Mesodermal cell (in vitro differentiated cells): Measurements from ENCODE around the gene LRRN4.
"Not testable (repeated sequence)": the region's sequence is repeated elsewhere in the genome, so short reads cannot be mapped to it uniquely, and the experiment has no call there.

Experiments used
- H3K27ac ChIP-seq: 2 replicates; pipeline ENCODE4 v1.7.0; 2013; ENCODE audit warnings: mild to moderate bottlenecking, low read depth, low read length, moderate library complexity; ENCODE audit not compliant: severe bottlenecking
- H3K36me3 ChIP-seq: 2 replicates; pipeline ENCODE4 v1.7.1; 2013; ENCODE audit warnings: mild to moderate bottlenecking, low read length, moderate library complexity; ENCODE audit not compliant: control insufficient read depth, insufficient read depth
- H3K4me1 ChIP-seq: one replicate; pipeline ENCODE4 v1.7.1; 2013; ENCODE audit warnings: mild to moderate bottlenecking, low read length; ENCODE audit not compliant: insufficient read depth, control insufficient read depth, poor library complexity, severe bottlenecking
- H3K4me3 ChIP-seq: 2 replicates; pipeline ENCODE4 v1.7.0; 2013; ENCODE audit warnings: low read length, control low read depth, mild to moderate bottlenecking; ENCODE audit not compliant: insufficient read depth, poor library complexity, severe bottlenecking; ENCODE audit errors: extremely low read depth
- H3K9me3 ChIP-seq: 2 replicates; pipeline ENCODE4 v1.7.1; 2013; ENCODE audit warnings: mild to moderate bottlenecking, low read length, moderate library complexity; ENCODE audit not compliant: control insufficient read depth
- WGBS, 2 experiments: methylation state at CpG; one replicate each; pipeline ENCODE4 v1.1.5; 2013; ENCODE audit warnings: missing lambda C conversion rate in 2 of 2; ENCODE audit not compliant: insufficient coverage in 2 of 2; 5-methylcytosine and 5-hydroxymethylcytosine counted together

The LRRN4 gene

DNA sequence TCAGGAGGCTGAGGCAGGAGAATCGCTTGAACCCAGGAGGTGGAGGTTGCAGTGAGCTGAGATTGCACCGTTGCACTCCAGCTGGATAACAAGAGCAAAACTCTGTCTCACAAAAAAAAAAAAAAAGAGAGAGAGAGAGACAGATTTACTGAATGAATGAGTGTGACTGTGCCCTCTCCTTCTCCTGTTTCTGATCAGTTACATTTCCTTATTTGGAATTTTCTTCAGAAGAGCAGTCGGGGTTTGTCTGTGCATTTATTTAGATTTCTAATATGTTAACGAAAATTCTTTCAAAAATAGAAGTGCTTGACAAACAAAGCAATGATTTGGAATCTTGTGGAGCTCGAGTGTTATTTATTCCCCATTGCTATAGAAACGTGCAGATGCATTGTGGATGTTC is 6.4 kb upstream of the LRRN4 start:
- Histone ChIP-seq H3K27ac (no peak overlapping the region), H3K36me3 (no peaks in the 10 kb centered on the region), H3K9me3 (no peaks in the 10 kb centered on the region), H3K4me1 (peaks cover 23% of the 10 kb centered on the region), H3K4me3 (no peak overlapping the region)
- 83 to 94% methylated on average over 2 to 3 of the region's 6 CpGs for WGBS, 2 experiments

DNA sequence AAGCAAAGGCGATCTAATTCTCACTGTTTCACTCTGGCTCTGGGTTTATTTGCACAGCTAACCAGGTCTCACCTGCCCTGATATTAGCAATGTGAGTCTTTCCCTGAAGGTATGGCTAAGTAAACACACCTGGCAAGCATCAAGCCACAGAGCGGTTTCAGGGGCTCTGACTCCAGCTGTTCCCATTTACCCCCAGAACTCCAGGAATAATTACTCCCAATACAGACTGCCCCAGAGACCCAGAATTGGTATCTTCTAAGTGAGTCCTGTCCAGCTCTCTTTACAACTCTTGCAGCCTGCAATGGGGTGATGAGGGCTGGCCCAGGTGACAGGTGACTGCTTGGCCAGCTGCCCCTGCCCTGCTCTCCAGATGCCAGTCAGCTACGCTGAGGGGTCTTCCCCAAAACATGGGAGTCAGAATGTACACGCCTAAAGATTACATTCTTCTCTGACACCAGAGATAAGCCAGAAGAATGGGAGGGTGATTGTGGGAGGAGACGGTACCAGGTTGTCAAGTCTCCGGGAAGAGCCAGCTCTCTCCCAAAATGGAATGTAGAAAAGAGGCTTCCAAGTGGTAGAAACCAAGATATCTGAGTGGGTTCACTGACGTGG is 4.9 kb upstream of the LRRN4 start:
- H3K27ac ChIP-seq = peak overlapping the region; percentile 90
- H3K36me3 ChIP-seq = no peaks in the 10 kb centered on the region
- H3K4me1 ChIP-seq = peaks cover 31% of the 10 kb centered on the region
- WGBS, 2 experiments = 80 to 83% methylated on average over 4 to 5 of the region's 7 CpGs
- no peaks in the 10 kb centered on the region for H3K9me3 ChIP-seq
- no peak overlapping the region for H3K4me3 ChIP-seq

DNA sequence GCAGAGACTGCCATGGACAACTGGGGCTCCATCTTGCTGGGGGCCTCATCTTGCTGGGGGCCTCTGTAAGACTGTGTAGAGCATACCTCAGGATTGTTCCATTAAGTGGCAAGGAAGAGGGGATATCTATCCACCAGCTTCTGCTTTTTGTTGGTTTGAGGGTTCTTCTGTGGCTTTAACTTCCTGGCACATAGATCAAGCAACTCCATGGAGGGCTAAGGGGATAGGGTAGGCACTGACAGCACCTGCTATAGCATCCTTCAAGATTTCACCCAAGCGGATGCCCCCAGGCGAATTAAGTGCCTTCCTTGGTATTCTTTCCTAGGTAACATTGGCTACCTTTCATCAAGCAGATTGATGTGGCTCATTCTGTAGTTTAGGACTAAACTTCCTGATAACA is 3.8 kb upstream of the LRRN4 start:
- no peaks in the 10 kb centered on the region for H3K36me3 ChIP-seq
- 92 to 100% methylated on average over 2 of the region's 2 CpGs for WGBS, 2 experiments
- H3K9me3 ChIP-seq = no peaks in the 10 kb centered on the region
- H3K4me3 ChIP-seq = no peak overlapping the region
- H3K4me1 ChIP-seq = peaks cover 37% of the 10 kb centered on the region
- H3K27ac ChIP-seq = peak overlapping the region; percentile 90

DNA sequence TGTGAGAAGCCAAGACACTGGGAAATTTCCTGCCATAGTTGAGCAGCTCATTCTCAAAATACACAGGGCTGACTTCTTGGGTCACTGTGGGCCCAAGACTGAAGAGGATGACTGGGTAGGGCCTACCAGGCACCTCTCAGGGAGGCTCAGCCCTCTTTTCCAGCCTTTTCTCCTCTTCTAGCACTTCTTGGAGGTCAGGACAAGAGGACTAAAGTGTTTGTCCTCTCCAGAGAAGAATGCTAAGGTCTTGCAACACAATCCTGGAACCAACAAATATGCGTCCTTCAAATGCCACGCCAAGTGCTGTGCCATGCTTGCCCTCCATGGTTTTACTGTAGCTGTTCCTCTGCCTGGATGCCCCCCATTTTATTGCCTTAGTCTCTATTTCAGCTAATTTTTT is 3.3 kb upstream of the LRRN4 start:
- peaks cover 37% of the 10 kb centered on the region for H3K4me1 ChIP-seq
- no peak overlapping the region for H3K4me3 ChIP-seq
- no peak overlapping the region for H3K27ac ChIP-seq
- 95 to 96% methylated on average over 2 of the region's 2 CpGs for WGBS, 2 experiments
- H3K36me3 ChIP-seq = no peaks in the 10 kb centered on the region
- no peaks in the 10 kb centered on the region for H3K9me3 ChIP-seq

DNA sequence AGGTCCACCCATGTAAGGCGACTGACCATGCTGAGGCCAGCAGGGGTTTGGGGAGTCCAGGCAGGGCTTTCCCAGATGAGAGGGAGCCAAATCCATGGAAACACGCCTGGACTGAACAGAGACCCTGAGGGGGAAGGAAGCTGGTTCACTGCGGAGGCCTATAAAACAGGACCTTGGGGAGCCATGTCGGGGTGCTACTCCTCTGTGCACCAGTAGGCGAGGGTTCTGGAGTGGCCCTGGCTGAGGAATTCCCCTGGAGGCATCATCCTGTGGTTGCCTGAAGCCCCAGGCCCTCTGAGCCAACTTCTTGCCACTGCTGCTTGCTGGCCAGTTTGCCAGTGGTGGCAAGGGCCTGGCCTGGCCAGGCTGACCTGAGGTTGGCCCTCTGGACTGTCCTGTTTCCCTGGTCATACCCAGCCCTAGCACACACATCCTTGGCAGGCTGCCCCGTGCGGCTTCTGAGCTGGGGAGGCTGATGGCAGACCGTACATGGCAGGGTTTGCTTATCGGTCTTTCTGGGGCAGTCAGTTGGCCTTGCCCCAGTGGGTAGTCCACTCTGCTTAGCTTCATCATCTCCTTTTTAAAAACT is 2.2 kb upstream of the LRRN4 start:
- WGBS, 2 experiments = 91 to 94% methylated on average over 9 of the region's 9 CpGs
- Histone ChIP-seq H3K9me3 (no peaks in the 10 kb centered on the region), H3K27ac (peak overlapping the region; percentile 96)

DNA sequence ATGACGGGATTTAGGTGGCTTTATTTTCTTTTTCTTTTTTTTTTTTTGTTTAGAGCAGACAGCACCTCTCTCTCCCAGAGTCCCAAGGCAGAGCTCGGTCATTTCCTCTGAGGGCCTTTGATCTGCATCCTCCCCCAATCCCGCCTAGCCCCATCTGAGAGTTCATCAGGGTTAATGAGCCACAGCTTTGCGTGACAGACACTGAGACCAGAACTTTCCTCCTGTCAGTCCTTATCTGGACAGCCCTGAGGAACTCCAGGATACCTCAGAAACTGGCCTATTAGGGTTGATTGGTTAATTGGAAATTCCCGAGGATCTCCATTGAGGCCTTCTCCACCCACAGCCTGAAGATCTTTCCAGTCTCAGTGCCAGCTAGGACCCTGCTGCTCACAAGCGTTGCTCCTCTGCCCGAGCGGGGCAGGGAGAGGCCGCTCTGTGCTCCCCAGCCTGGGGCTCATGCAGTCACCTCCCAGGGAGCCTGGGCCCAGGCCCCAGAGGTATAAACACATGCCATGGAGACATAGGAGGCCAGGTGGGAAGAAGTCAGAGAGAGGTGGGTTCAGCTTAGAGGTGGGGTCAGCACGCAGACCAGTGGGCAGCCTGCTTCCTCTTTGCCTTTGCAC is 1.4 kb upstream of the LRRN4 start:
- Histone ChIP-seq H3K36me3 (peaks cover 6% of the 10 kb centered on the region), H3K4me1 (peaks cover 46% of the 10 kb centered on the region), H3K9me3 (no peaks in the 10 kb centered on the region), H3K27ac (peak overlapping the region; percentile 96), H3K4me3 (no peak overlapping the region)
- 45 to 50% methylated on average over 5 to 6 of the region's 10 CpGs for WGBS, 2 experiments

More for the DNA sequence above, 2.2 kb upstream of the LRRN4 start:
- Histone ChIP-seq H3K4me1 (peaks cover 41% of the 10 kb centered on the region), H3K36me3 (no peaks in the 10 kb centered on the region), H3K4me3 (no peak overlapping the region)

DNA sequence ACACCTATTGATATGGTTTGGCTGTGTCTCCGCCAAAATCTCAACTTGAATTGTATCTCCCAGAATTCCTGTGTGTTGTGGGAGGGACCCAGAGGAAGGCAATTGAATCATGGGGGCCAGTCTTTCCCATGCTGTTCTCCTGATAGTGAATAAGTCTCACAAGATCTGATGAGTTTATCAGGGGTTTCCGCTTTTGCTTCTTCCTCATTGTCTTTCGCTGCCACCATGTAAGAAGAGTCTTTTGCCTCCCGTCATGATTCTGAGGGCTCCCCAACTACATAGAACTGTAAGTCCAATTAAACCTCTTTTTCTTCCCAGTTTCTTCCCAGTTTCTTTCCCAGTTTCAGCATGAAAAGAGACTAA is 810 bp upstream of the LRRN4 start:
- not testable (repeated sequence) for H3K4me3 ChIP-seq, H3K9me3 ChIP-seq
- 61 to 83% methylated on average over 3 to 4 of the region's 4 CpGs for WGBS, 2 experiments
- H3K4me1 ChIP-seq = peaks cover 46% of the 10 kb centered on the region
- H3K27ac ChIP-seq = peak overlapping the region; percentile 96
- peaks cover 12% of the 10 kb centered on the region for H3K36me3 ChIP-seq

DNA sequence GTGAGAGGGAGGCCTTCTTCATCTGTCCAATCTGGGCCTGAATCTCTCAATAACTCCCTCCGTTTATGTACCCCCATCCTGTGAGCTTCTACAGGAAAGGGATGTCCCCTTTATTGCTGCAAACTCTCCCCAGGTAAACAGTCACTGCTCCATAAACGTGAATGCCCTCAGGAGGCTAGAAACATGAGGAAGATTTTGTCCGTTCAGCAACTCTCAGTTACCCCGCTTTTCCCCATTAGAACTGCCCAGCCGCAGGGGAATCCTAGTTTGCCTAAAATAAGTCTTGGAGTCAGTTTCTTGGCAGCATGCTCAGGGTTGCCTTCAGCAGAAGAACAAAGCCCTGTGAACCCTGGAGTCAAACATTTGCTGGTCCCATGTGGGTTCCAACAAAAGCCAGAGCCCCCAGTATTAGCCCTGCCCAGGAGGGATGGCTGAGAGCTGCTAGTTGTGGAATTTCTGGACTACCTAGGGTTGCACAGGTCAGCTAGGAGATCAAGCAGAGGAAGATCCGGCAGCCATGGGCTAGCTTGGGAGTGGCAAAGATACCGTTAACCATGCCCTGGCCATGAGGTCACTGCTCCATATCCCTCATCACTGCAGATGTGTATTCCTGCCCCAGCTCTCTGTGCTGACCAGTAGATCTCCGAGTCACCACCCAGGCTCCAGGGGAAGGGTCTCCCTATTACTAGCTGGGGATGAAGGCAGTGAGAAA is 640 bp downstream of the LRRN4 start:
- Histone ChIP-seq H3K4me3 (peak overlapping the region; percentile 46), H3K36me3 (peaks cover 25% of the 10 kb centered on the region), H3K4me1 (peaks cover 33% of the 10 kb centered on the region), H3K9me3 (no peaks in the 10 kb centered on the region), H3K27ac (peak overlapping the region; percentile 96)
- 76 to 80% methylated on average over 6 to 7 of the region's 8 CpGs for WGBS, 2 experiments

DNA sequence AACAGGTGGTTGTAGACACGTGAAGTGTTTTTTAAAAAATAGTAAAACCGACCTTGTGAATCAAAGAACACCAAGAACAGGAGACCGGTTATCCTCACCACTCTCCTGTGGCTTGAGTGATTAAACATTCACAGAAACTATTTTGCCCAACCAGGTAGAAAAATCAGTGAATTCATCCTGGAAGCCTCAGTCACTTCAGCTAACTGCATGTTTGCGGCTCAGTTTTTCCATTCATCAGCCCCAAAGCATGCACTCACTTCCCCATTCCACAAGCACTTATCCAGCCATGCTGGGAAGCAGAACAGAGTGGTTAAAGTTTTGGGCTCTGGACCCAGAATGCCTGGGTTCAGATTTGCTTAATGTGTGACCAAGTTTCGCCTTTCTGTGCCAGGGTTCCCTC is 2.4 kb downstream of the LRRN4 start:
- Histone ChIP-seq H3K4me3 (peak overlapping the region; percentile 46), H3K4me1 (peaks cover 29% of the 10 kb centered on the region), H3K9me3 (no peaks in the 10 kb centered on the region), H3K36me3 (peaks cover 28% of the 10 kb centered on the region), H3K27ac (peak overlapping the region; percentile 66)
- WGBS, 2 experiments = 71 to 74% methylated on average over 3 of the region's 5 CpGs

DNA sequence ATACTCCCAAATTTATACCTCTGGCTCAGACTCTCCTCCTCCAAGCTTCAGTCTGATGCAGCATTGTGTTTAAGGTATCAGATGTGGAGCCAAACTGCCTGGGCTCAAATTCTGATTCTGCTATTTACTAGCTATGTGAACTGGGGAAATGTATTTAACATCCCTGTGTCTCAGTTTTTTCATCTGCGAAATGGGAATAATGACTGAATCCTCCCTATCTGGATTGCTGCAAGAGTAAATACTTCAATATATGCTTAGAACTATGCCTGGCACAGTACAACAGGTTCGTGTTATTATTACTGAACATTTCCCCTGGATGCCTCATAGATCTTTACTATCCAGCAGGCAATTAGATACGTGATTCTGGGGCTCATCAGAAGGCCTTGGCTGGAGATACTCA is 5.5 kb downstream of the LRRN4 start:
- Histone ChIP-seq H3K4me1 (peaks cover 11% of the 10 kb centered on the region), H3K4me3 (no peak overlapping the region)

More for the DNA sequence above, 5.5 kb downstream of the LRRN4 start:
- Histone ChIP-seq H3K9me3 (no peaks in the 10 kb centered on the region), H3K36me3 (peaks cover 52% of the 10 kb centered on the region), H3K27ac (no peak overlapping the region)
- 86 to 90% methylated on average over 1 to 3 of the region's 3 CpGs for WGBS, 2 experiments
